22Rv1 (cell line): ENCODE data around the gene TMEM178B.

Source experiments
- CTCF ChIP-seq: fragments of 450-650 bp; IDR thresholded peaks from 2 replicates; pipeline ENCODE4 v1.5.1; 2017; ENCODE audit warnings: mild to moderate bottlenecking
- ZFX ChIP-seq: fragments of 450-650 bp; IDR thresholded peaks from 2 replicates; pipeline ENCODE4 v1.6.1; 2017; ENCODE audit warnings: antibody characterized with exemption, borderline replicate concordance

DNA sequence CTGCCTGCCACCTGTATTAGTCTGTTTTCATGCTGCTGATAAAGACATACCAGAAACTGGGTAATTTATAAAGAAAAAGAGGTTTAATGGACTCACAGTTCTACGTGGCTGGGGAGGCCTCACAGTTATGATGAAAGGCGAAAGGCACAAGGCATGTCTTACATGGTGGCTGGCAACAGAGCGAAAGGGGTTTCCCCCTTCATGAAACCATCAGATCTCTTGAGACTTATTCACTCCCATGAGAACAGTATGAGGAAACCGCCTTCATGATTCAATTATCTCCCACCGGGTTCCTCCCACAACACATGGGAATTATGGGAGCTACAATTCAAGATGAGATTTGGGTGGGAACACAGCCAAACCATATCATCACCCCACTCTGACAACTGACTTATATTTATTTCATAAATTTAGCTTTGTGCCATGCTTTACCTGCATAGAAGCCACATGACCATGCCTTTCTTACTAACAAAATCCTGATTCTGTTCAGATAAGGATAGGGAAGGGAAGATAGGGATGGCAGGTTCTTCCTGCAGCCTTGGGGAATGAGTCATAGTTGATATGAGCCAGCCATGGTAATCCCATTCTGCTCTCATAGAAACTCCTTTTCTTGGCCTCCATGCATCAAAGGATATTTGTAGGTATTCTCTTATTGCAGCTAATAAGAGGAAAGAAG, 286.0 kb downstream of the TMEM178B start:
- TF ChIP-seq CTCF, result no peak
- no peak for TF ChIP-seq ZFX
